HG03097 (cell line): ENCODE data around the gene IGSF9.
"Not testable (repeated sequence)": the region's sequence is repeated elsewhere in the genome, so short reads cannot be mapped to it uniquely, and the experiment has no call there.

Source experiments
- ATAC-seq: cut with Tn5 transposase; IDR thresholded peaks from one replicate; pipeline ENCODE4 v1.9.1; 2021; ENCODE audit not compliant: unreplicated experiment, low FRiP score

The IGSF9 gene

DNA sequence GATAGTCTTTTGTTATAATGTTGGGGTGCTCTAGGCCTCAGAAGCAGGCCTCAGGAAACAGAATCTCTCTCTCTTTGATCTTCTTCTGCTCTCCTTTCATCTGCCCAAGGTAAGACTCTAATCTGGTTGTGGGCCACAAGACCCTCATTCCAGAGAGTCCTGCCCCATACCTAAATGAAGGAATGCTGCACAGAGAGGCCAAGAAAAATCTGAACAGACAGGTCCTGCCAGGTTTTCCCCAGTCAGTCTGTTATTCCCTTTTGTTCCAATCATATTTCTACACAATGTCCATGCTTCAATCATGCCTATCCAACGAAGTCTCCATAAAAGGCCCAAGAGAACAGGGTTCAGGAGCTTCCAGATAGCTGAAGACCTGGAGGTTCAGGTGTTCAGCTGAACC, 38.5 kb downstream of the IGSF9 start:
- ATAC-seq: no peak

DNA sequence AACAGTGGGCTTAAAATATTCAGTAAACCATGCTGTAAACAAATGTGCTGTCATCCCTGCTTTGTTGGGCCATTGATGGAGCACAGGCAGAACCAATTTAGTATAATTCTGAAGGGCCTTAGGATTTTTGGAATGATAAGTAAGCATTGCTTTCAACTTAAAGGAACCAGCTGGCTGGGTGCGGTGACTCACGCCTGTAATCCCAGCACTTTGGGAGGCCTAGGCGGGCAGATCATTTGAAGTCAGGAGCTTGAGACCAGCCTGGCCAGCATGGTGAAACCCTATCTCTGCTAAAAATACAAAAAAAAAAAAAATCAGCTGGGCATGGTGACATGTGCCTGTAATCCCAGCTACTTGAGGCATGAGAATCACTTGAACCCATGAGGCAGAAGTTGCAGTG, 41.4 kb downstream of the IGSF9 start:
- not testable (repeated sequence) for ATAC-seq

DNA sequence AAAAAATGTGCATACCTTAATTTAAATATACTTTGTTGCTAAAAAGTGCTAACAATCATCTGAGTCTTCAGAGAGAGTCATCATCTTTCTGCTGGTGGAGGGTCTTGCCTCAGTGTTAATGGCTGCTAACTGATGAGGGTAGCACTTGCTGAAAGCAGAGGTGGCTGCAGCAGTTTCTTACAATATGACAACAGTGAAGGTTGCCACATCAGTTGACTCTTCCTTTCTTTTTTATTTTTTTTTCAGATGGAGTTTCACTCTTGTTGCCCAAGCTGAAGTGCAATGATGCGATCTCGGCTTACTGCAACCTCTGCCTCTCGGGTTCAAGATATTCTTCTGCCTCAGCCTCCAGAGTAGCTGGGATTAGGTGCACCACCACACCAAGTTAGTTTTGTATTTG, 42.9 kb downstream of the IGSF9 start:
- no peak for ATAC-seq

DNA sequence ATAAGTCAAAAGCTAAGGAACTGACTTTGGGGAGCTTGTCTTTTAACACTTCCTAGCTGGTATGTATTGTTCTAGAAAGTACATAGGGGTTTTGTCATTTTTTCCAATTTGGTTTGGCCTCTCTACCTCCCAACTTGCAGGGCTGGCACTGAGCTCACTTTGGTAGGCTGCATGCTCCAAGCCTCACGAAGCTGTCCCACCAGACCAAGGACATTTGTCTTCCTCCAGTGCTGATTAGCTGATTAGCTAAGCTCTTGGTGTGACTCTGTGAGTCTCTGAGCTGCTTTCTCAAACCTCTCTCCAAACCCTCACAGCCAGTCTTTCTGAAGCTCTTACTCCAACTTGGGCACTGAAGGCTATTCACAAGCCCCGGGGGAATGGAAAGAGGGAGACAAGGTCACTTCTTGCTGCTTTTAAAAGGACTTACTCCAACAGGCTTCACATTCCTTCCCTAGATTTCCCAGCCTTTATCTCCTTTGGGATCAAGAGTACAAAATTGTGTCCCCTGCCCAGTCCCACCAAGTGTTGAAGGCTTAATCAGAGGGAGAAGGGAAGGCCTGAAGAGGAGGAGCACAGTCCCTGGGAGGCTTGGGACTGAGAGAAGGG, 44.6 kb downstream of the IGSF9 start:
- ATAC-seq: no peak

DNA sequence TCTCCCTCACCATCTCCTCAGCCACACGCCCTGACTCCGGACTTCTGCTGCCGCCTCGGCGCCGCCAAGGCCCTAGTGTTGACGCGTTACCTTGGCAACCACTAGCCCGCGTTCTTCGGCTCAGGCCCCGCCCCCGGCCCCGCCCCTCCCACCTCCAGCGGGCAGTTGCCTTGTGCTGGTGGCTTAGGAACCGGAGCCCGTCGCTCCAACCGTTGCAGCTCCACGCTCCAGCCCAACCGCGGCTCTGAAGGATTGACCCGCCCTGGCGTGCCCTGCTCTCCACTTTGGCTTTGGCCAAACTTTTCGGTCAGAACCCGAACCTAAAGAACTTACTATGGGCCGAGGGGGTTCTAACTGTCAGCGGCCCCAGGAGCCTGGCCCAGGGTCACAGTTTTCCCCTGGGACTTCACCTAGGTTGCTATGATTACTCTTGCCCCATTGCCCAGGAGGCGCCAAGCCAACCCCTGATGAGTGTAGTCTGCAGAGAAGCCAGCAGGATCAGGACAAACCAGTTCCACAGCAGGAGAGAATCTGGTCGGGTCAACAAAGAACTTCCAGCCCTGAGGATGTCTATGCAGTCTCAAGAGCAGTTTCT, 45.2 kb downstream of the IGSF9 start, which contains the start of gene CFAP45:
TSS of gene CFAP45 (minus strand) at position 80 of the 595 bp plus-strand sequence. CDS start at position 13, 67 bp downstream.
- no peak for ATAC-seq

DNA sequence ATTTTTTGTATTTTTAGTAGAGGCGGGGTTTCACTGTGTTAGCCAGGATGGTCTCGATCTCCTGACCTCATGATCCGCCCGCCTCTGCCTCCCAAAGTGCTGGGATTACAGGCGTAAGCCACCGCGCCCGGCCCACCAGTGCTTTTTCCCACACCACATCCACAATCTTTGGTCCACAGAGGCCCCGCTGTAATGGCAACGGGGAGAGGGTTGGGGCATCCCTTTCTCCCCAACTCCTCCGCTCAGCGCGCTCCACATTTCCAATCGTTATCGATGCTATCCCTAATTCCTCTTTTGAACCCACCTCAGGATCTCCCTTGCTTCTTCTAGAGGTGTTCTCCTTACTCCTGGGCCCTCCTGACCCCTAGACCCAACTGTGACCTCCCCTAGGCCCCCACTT, 45.8 kb downstream of the IGSF9 start:
- not testable (repeated sequence) for ATAC-seq

DNA sequence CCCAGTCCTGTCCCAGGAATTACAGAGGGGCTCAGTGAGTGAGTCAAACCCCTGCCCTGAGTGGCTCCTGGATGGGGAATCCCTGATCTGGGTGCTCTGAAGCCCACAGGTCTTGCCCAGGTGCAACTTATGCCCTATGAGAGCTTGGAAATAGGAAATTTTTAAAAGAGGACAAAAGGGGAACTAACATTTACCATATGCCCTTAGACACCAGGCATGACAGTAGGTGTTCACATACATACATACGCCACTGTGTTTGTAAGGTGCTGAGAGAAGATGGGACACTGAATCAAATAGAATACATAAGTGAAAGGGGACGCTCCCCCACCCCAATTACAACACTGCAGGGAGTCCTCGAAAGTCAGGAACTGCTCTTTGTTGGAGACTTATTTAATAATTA, 46.9 kb downstream of the IGSF9 start:
- no peak for ATAC-seq

DNA sequence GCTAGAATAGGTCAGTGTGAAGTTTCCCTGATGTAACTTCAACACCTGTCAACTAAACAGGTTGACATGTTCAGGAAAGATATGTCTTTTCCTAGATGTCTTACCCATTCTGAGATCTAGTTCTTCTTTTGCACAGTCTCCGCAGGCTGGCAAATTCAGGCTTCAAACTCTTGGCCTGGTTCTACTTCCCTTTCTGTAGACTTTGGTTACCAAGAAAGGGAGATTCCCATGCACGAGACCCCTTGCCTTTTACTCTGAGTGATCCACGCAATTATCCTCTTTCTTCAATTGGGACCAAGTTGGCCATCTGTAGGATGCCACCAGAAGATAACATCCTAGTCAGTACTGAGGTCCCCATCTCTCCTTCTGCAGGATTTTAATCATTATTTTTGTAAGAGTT, 47.5 kb downstream of the IGSF9 start:
- ATAC-seq: no peak

DNA sequence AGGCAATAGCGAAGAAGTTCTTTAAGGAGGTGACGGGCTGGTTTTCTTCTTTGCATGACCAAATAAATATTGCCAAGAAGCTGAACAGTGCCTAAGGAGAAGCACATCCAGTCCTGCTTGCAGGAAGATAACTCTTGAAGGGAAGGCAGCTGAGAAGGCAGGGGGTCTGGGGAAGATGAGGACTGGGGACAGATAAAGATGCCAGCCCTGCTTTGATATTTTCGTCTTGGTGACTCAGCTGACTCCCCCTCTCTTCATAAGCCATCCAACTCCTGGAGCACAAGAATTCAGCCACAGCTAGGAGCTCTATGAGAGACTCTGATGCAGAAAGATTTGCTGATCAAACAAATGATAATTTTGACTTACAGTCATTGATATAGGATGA, 48.9 kb downstream of the IGSF9 start:
- ATAC-seq: no peak

DNA sequence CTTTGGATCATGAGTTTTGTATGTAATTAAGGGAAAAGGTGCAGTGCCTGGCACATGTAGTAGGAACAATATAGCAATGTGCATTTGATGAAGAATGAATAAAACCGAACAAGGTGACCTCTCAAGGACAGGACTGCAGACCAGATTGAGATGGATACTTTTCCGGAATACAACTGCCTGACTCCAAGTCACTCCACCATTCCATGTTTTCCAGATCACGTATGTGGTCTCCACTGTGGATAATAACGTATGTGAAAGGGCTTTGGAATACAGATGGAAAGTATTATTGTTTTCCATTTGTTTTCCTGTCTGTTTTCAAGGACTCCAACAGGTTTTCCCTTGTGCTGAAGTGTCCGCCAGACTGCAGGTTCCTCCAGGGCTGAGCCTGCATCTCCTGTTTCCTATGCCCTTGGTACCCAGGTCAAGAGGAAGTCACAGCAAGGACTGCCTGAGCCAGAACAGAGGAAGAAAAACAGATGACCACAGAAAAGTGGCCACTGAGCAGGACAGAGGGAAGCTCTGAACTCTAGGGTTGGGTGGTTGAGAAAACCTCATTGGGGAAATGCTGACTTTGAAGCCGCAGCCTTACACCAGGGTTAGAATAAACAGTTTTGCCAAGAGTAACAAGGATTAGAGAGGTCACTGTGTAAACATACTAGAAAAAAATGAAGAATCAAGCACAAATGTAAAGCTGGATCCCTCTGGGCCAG, 49.4 kb downstream of the IGSF9 start:
- no peak for ATAC-seq

DNA sequence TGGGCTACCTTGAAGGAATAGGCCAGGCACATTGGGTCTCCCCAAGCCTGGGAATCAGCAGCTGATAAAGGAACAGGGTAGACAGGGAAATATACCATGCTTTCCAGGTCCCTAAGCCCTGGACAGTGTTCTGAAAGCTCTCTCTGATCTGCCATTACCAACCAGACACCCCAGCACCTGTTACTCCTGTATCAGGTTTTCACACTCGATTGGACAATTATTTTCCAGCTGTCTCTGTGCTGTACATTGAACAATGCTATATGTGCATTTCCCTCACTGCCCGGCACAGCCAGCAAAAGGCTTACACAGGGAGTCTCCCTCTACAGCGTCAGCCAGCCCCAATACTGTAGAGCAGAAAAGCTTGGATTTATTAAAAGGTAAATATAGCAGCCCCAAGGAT, 50.1 kb downstream of the IGSF9 start:
- ATAC-seq: no peak

DNA sequence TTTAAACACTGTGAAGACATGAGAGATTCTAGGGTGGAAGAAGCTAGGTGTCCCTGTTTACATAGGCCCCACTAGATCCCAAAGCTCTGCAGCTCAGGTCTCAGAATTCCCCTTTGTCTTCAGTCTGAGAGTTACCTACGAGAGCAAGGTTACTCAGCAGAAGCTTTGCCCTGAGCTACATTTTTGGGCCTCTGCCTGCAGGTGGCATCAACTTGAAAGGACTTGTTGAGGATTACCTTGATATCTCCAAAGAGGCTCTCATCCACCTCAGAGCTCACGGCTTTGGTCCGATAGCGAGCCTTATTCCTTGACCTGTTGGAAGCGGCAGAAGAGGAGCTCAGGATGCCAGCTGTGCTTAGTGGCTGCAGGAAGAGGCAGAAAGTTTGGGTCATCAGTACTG, 52.5 kb downstream of the IGSF9 start:
- no peak for ATAC-seq

DNA sequence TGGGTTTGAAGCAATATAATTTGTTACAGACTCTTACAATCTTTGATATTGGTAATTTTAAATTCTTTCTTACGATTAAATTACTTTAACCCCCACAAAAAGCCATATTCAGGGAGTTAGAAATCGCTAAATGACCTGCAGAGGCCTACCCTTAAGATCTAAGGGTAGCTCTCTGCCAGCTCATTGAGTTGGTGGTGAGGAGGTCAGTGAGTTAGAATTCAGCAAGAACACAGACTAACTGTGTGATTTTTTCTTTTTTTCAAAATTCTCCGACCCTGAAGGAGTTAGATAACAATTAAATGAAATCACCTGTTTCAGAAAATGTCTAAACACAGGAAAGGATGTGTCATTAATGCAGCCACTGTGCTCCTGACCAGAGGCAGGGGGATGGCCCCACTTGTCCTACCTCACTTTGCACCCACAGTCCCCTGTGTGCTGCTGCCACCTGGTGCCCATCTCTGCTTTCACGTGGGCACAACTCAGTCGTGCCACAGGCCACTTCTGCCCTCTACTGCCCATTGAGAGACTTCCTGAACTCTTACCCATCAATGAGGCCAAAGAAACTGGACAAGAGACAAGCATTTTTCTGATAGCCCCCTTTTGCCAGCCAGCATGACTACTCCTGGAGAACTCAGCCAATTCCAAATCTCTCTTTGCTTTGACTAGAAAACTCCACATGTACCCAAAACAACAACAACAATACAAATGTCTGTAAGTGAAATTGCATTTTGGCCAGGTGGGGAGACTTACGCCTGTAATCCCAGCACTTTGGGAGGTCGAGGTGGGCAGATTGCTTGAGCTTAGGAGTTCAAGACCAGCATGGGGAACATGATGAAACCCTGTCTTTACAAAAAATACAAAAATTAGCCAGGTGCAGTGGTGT, 53.9 kb downstream of the IGSF9 start:
- peak; percentile 74 for ATAC-seq

DNA sequence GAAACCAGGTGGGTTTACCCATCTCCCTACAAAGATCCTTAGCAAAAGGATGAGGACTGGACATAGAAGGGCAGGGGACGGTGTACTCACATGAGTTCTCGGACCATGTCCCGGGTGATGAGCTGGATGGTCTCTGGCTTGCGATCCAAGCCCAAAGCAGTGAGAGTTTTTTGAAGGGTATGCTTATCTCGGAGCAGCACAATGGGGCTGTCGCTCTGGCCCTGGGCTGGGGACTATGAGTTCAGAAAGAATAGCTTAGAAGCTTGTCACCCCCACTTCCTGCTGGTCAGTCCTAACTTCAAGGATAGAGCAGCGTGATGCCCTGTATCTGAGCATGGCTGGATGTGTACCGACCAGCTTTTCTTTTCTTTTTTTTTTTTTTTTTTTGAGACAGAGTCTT, 55.0 kb downstream of the IGSF9 start:
- ATAC-seq: no peak

DNA sequence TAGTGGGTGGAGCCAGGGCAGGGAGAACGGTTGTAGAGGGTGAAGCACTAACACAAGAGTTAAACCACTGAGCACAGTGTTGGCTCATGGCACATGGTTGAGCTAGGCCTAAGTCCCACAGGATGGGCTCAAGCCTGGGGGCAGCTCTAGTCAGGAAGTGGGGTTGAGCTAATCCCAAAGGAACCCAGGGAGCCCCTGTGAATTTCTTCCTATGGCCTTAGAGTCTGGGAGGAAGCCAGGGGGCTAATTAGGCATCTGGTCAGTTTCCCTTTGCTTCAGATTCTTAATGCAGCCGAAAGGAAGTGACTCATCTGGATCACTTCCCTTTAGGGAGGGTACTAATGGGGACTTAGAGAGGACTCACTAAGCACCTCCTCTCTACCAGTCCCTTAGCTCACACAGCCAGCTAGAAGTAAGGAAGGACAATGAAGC, 55.6 kb downstream of the IGSF9 start:
- ATAC-seq: peak; percentile 84

DNA sequence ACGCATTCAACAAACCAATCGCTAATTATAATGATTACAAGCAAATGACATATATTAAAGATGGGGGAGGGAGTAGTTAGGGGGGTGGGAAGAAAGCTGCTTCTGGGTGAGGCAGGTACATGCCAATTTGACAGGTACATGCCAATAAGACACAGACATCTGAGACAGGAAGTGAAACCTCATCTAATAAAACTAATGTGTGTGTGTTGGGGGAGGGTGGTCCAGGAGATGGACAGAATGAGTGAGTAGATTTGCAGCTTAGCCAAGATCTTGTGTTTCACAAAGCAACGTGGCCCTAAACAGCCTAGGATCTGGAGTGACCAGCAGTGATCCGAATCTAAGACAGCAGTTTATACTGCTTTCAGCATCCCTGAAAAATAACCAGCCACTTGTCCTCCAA, 56.2 kb downstream of the IGSF9 start:
- no peak for ATAC-seq

DNA sequence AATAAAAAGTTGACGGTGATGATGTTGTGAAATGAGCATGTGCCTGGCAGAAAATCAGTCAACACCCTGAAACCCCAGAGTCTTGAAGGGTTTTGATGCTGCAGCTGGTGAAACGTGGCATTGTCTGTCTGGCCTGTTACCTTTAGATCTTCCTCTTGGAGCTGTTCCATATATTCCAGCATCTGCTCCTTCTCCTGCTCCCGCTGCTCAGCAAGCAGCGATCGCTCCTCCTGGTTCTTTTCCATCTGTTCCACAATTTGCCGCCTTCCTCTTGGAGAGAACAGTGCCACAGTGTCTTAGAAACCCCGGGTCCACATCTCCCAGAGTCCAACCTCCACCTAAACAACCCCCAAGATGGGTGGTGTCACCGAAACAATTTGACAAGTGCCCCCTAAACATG, 61.1 kb downstream of the IGSF9 start:
- no peak for ATAC-seq

DNA sequence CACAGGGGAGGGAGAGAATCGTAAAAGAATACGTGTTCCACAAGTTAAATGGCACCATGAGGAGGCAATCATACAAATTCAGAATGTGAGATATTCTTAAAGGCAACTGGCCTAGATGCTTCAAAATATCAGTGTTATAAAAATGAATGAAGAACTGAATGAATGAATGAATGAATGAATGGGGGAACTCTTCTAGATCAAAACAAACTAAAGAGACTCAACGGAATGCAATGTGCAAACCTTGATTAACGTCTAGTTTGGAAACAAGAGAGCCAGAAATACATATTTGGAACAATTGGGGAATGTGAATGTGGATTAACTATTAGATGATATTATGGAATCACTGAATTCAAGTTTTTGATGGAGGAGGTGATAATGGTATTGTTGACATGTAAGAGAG, 62.3 kb downstream of the IGSF9 start:
- no peak for ATAC-seq

DNA sequence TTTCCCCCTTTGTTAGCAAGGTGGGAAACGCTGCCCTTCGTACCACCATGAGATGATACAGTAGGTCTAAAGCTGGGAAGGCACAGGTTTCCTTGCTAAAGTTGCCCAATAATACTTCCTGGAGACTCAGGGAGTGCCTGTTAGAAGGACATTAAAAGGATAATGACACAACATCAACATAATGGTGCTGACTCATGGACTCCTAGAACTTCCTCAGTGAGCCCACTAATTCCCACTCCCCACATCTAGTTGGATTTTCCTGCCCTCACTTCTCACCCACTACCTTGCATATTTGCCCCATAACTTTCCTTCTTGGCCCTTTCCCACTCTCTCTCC, 62.9 kb downstream of the IGSF9 start:
- ATAC-seq: no peak

DNA sequence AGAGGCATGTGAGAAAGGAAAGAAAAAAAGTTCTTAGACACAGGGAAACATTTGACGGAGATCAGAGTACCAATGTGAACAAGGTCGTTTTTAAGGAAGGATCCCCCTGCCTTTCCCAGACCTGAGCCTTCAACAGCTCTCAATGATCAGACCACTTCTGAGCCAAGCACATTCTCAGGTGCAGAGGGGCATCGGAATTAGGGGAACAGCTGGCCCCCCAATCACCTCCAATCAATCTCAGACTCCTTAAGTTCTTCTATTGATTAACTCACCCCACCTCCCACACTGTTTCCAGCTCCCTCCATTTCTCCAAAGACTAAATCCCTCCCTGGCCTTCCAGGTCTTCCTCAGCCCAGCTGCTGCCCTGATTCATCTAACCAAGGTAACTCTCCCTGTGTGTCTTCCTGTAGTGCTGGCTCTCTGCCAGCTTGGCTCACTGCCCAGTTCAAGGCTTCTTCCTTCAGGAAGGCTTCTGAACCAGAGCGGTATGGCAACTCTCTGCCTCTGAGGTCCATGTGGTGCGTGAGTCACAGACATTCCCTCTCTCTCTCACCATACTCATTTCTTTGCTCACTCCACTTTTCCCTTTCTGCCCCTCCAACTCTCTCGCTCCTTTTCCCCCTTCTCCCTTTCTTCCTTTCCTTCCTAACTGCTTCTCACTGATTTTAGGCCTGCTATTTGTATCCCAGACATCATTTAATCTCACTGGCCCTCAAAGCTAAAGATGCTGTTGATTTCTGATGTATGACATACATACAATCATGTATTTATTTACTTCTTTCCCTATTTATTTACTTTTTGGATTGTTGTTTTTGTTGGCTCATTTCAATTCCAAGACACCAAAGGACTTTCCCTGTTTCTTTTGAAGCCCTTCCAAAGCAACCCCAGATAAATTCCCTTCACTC, 63.5 kb downstream of the IGSF9 start:
- no peak for ATAC-seq
